ENCODE data around the gene LAMA2. TPM values are rescaled to one million over a fixed set of nuclear protein-coding genes. Genes with fewer than 3 reads are reported as not detected.

Gene LAMA2
- polyA plus RNA-seq, 1 donor, result 151 TPM

DNA sequence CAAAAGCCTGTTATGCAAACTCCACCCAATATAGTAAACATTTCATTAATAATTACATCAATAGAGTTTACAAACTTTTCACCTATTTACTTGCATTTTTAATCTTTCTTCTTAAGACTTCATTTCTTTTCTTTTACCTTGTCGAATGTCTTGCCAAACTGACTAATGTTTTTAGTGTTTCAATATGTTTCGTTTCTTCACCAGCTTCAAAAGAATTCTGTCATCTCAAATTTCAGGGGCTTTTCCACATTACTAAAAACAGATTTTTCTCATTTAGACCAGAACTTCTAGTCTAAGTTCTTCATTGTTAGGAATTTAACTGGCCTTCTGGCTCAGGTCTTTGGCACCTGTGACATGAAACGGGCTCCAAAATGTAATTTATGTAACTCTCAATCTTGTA, 630.5 kb downstream of the LAMA2 start:
- no peak for DNase-seq (ENCODE audit: low read depth)

DNA sequence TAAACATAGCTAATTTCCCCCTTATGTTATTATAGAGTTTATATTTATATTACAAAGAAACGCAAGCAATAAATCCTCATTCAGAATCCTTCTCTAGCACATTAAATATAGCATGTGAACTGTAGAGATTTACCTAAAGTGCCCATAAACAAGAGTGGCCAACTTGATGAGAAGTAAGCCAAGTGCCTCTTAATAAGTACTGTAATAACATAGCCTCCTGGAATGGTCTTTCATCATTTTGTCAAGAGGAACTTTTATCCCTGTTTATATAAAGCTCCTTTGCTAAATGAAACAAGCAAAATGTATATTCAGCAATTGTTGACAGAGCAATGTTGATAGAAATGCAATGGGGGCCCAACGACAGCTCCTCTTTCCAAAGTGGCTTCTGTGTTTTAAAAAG, 632.1 kb downstream of the LAMA2 start:
- no peak for DNase-seq (ENCODE audit: low read depth)

- no peak for DNase-seq (ENCODE audit: low read depth)
Measured at GRCh38 chr6:129516005-129516404, 633.1 kb downstream of the LAMA2 start.

GRCh38 chr6:129516787-129517186, 633.8 kb downstream of the LAMA2 start:
- DNase-seq (ENCODE audit: low read depth), result no peak

- no peak for DNase-seq (ENCODE audit: low read depth)
Measured at GRCh38 chr6:129517288-129517687, 634.4 kb downstream of the LAMA2 start.

DNA sequence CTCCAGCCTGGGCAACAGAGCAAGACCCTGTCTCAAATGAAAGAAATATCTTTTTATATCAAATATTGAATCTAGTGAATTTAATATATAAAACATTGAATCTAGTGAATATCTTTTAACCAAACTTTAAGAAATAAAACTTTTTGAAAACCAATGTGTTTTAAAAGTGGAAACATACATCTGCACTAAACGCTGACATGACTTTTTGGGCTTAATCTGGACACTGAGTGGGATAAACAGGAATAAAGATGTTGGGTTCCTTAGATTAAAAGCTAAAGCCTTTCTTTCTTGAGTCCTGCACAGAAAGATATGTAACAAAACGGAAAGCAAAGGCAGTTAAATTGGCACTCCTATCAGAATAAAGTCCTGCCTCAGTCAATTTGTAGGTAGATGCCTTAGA, 636.8 kb downstream of the LAMA2 start:
- no peak for DNase-seq (ENCODE audit: low read depth)

DNA sequence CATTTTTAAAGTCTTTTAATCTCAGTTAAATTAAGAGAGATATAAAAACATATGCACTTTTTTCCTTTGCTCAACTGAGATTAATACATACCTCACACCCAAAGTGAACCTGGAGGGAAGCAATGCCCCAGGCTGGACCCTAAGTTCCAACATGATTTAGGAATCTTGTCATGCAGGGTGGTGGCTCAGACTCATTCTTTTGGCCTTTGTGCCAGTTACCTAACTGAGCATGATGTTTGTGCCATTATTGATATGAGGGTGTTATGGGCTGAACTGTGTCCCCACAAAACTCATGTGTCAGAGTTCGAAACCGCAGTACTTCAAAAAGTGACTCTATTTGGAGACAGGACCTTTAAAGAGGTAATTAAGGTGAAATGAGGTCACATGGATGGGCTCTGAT, 639.0 kb downstream of the LAMA2 start:
- DNase-seq (ENCODE audit: low read depth), result no peak

- DNase-seq (ENCODE audit: low read depth), result no peak
Measured at GRCh38 chr6:129523816-129524215, 640.9 kb downstream of the LAMA2 start.

GRCh38 chr6:129525055-129525454, 642.1 kb downstream of the LAMA2 start:
- no peak for DNase-seq (ENCODE audit: low read depth)

DNA sequence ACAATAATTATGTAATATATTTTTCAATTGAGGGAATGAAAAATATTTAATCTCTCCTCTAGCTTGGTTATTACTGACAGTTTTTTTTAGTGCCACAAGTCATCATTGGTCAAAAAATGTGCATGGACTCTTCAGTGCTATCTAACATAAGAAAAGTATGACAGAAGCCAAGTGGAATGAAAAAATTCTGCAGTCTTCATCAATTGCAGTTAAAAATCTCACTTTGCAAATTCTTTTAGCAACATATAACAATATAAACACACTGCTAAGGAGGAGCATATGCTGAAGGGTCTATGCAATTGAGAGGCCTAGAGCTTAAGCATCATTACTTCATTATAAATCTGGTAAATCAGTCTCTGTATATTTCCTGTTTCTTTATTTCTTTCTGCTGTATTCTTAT, 652.0 kb downstream of the LAMA2 start:
- no peak for DNase-seq (ENCODE audit: low read depth)

GRCh38 chr6:129536271-129536670, 653.3 kb downstream of the LAMA2 start:
- DNase-seq (ENCODE audit: low read depth), result no peak

DNA sequence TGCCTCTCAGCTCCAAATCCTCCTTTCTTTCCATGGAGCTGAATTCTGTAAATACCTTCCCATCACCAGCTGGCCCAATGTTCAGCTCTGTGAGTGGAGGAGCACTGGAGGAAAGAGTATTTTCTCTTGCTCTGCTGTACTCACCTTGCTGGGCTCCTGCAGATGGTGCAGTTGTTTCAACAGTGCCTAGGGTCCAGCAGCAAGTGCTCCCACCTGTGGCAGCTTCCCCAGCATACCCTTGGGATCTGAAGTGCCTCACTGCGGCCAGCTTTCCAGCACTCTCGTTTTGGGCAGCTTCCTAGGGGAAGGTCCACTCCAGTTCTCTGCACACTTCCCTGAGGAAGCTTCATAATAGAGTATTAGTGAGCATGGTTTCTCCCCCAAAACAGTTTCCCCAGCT, 656.1 kb downstream of the LAMA2 start:
- no peak for DNase-seq (ENCODE audit: low read depth)

- no peak for DNase-seq (ENCODE audit: low read depth)
Measured at GRCh38 chr6:129542705-129543104, 659.8 kb downstream of the LAMA2 start.

GRCh38 chr6:129543981-129544380, 661.0 kb downstream of the LAMA2 start:
- DNase-seq (ENCODE audit: low read depth), result no peak

DNA sequence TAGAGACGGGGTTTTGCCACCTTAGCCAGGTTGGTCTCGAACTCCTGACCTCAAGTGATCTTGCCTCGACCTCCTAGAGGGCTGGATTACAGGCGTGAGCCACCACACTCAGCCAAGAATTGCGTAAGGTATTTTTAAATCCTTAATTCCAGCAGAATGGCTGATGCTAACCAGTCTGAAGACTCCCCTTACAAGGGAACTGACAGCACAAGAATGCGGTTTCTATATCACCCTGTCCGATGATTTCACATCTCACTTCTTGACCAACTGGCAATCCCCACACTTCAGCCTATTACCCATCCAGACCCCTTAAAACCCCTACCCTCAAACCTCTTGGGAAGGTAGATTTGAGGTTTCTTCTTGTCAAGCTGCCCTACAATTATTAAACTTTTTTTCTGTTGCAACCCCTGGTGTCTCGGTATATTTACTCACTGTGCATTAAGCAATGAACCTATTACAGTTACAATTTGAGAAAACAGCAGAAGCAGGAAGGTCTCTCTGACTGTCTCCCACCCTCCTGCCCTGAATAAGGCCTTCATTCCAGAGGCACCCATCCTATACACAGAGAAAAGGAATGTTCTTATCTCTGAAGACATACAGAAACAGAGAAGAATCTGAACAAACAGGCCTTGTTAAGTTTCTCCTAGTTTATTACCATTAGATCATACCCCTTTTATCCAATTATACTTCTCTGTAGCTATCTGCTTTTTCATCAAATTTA, 662.1 kb downstream of the LAMA2 start:
- no peak for DNase-seq (ENCODE audit: low read depth)

DNA sequence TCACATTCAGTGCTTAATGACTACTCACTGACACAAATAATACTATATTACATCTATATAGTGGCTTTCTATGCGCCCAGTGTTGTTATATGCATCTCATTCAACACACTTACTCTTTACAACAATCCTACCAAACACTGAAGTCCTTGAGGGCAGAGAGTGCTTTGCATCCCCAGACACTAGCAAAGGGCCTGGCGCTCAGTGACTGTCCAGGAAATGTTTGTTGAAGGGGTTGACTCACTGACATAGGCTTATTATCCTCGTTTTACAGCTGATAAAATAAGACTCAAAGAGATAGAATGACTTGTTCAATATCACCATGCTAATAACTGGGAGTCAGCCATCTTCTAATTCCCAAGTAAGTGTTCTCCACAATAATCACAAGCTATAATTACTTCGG, 663.8 kb downstream of the LAMA2 start:
- no peak for DNase-seq (ENCODE audit: low read depth)

GRCh38 chr6:129551486-129551885, 668.5 kb downstream of the LAMA2 start:
- no peak for DNase-seq (ENCODE audit: low read depth)

GRCh38 chr6:129552413-129552812, 669.5 kb downstream of the LAMA2 start:
- no peak for DNase-seq (ENCODE audit: low read depth)

DNA sequence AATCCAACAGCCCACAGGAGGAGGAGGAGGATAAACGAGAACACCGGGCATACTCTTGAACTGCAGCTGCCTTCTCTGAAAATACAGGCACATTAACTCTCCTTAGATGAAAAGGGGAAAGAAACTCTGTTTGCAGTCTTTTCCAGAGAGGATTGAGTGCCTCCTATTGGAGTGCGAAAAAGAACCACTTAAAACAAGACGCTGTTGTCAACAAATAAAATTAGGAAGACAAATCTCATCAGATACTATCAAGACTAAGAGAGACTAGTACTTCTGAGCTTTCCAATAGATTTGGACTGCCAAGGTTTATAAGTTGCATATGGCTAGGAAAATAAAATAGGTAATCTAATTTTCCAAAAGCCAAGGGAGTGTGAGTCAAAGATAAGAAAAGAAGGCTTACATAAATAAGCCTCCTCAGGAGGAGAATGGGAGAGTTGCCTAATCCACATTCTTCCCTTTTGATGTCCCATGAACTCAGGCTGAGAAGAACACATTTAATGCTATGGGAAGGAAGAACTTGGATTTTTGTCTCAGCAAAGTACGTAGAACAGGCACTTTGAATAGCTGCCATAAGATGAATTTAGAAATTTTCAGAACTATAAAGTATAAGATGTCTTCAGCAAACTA, 672.4 kb downstream of the LAMA2 start:
- DNase-seq (ENCODE audit: low read depth), result no peak

GRCh38 chr6:129558248-129558647, 675.3 kb downstream of the LAMA2 start:
- DNase-seq (ENCODE audit: low read depth), result no peak

DNA sequence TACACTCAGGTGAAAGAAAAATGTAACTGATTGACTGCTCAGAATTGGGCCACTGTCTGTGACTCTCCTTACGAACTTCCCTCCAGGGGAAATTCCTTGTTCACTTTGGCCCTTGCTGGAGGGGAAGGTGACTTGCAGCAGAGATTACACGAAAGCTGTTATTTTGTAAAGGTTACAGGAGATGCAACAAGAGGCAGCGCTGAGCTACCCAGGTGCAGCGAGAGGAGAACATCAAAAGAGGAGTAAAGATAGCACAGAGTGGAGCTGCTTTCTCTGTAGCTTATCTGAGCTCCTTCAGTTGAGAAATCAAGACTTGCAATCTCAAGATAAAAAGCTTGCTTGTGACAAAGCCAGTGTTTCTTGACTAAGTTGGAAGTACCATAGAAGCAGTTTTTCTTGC, 682.4 kb downstream of the LAMA2 start:
- no peak for DNase-seq (ENCODE audit: low read depth)

DNA sequence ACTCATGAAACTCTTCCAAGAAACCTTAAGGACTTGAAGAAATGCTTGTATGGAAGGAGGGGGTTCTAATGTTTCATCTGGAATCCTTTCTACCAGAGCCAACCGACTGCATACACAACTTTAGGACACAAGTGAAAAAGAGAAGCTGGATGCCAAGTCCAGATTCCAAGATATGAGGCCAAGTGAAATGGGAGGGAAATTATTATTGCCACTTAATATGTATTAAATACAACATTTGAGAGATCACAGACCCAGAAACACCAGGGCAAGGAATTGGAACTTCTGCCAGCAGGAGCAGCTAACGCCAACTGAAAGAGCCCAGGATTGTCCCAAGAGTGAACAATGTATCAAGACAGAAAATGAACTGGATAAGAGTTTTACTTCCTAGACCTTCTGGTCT, 682.9 kb downstream of the LAMA2 start:
- no peak for DNase-seq (ENCODE audit: low read depth)

Measured in forelimb muscle (tissue), 1 donor.